NCI-H2107 (cell line): ENCODE measurements around the gene BPIFB6.

Experiments
- DNase-seq: peaks from one replicate; lab custom pipeline; 2025; lab: John Stamatoyannopoulos, UW

BPIFB6 gene

DNA sequence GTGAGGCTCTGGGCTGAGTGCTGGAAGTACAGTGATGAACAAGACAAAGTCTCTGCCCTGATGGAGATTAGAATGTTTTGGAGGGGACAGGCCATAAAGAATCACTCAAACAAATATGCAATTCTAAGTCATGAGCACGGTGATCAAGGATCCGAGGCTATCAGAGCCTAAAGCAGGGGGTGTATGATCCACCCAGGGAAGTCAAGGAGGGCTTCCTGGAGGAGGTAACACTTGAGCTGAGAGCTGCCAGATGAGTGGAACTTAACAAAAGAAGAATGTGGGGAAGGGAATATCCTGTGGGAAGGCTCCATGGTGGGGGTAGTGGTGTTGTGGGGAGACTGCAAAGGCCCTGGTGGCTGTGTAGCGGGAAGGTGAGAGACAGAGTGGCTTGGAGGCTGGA lies 60.2 kb downstream of the BPIFB6 start:
- no peak for DNase-seq

DNA sequence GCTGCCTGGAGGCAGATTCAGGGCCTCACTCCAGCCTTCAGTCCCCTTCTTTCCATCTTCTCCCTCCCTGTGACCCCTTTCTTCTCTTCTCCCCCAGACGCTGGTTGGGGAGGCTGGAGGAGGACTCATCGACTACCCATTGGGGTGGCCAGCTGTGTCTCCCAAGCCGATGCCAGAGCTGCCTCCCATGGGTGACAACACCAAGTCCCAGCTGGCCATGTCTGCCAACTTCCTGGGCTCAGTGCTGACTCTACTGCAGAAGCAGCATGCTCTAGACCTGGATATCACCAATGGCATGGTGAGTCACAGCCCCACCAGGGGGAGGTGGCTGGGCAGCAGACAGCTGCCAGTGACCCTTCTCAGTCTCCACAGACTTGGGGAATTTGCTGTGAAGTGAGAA lies 60.9 kb downstream of the BPIFB6 start:
- DNase-seq: no peak

DNA sequence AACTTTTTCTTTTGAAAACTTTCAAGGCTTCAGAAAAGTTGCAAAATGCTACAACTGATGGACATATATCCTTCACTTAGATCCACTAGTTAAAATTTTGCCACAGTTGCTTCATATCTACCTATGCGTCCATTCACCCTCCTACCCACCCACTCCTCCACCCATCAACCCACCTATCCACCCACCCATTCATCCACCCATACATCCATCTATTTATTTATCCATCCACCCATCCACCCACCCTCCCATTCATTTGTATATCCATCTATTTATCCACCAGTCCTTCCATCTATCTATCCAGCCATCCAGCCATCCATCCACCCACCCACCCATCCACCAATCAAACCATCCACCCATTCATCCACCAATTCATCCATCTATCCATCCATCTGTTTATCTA lies 61.6 kb downstream of the BPIFB6 start:
- no peak for DNase-seq

DNA sequence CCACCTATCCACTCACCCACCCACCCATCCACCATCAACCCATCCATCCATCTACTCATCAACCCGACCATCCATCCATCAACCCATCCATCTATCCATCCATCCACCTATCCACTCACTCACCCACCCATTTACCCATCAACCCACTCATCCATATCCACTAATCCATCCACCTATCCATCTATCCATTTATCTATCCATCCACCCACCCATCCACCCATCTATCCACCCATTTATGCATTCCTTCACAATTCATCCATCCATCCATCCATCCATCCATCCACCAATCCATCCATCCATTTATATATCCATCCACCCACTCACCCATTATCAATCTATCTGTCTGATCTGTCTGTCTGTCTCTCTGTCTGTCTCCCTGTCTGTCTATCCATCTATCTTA lies 62.1 kb downstream of the BPIFB6 start:
- no peak for DNase-seq
